Right hindlimb (tissue), 1 donor: ENCODE data around the gene DEFB127.
"Not testable (repeated sequence)": the region's sequence is repeated elsewhere in the genome, so short reads cannot be mapped to it uniquely, and the experiment has no call there.

Source experiments
- DNase-seq: peaks from one replicate; pipeline ENCODE4 v3.0.0-alpha.2; 2018

Gene DEFB127

GRCh38 chr20:157154-157553 lies at the start of gene DEFB127:
TSS of gene DEFB127 (plus strand) at chr20:157454. CDS start at chr20:157545, 91 bp downstream.
- no peak for DNase-seq

GRCh38 chr20:112396-112795 lies 44.9 kb upstream of the DEFB127 start:
- DNase-seq: no peak

GRCh38 chr20:117518-117917 lies 39.7 kb upstream of the DEFB127 start:
- no peak for DNase-seq

GRCh38 chr20:129786-130323 lies 27.4 kb upstream of the DEFB127 start:
- DNase-seq: not testable (repeated sequence)

GRCh38 chr20:137668-138490 lies 19.4 kb upstream of the DEFB127 start:
- DNase-seq: no peak

GRCh38 chr20:142290-142689 lies 15.0 kb upstream of the DEFB127 start, which contains the start of gene DEFB126:
TSS of gene DEFB126 (plus strand) at chr20:142590. CDS start at chr20:142629, 39 bp downstream.
- DNase-seq: no peak

GRCh38 chr20:145877-146276 lies 11.4 kb upstream of the DEFB127 start:
- no peak for DNase-seq

- no peak for DNase-seq
Measured at GRCh38 chr20:152131-152530, 5.1 kb upstream of the DEFB127 start.

- DNase-seq: no peak
Measured at GRCh38 chr20:164618-165017, 7.4 kb downstream of the DEFB127 start.

GRCh38 chr20:168876-169275 lies 11.6 kb downstream of the DEFB127 start:
- no peak for DNase-seq

- no peak for DNase-seq
Measured at GRCh38 chr20:184288-184687, 27.0 kb downstream of the DEFB127 start.

- no peak for DNase-seq
Measured at GRCh38 chr20:187733-188132, 30.5 kb downstream of the DEFB127 start.

- no peak for DNase-seq
Measured at GRCh38 chr20:189611-190010, 32.4 kb downstream of the DEFB127 start, which contains the start of gene DEFB128. TSS of gene DEFB128 (minus strand) at chr20:189711. CDS start at chr20:189623, 88 bp downstream.

GRCh38 chr20:198225-198624 lies 41.0 kb downstream of the DEFB127 start:
- DNase-seq: no peak

GRCh38 chr20:199996-200395 lies 42.7 kb downstream of the DEFB127 start:
- DNase-seq: no peak

GRCh38 chr20:203630-204029 lies 46.4 kb downstream of the DEFB127 start:
- not testable (repeated sequence) for DNase-seq
